ENCODE results near the gene ISG15. TPM values are rescaled to one million over a fixed set of nuclear protein-coding genes. Genes with fewer than 3 reads are reported as not detected.

ISG15 gene
- total and polyA plus RNA-seq, 2 experiments from 2014 or later, result 73.4 to 110 TPM

DNA sequence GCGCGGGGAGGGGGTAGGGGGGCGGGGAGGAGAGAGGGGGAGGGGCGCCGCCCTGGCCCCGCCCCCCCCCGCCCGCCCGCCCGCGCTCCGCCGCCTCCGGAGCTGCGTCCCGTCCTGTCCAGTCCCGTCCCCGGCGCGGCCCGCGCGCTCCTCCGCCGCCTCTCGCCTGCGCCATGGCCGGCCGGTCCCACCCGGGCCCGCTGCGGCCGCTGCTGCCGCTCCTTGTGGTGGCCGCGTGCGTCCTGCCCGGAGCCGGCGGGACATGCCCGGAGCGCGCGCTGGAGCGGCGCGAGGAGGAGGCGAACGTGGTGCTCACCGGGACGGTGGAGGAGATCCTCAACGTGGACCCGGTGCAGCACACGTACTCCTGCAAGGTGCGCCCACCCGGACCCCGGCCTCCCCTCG lies 6.7 kb downstream of the ISG15 start, which contains the start of gene AGRN:
TSS of gene AGRN (plus strand) at position 121 of the 405 bp plus-strand sequence. CDS start at position 174, 53 bp downstream.
- peak in 1 of 2 donors; percentile 69 for DNase-seq (ENCODE audit: low read depth in 1 of 2, low spot score in 1 of 2)
- peak within 1 kb of the TSS; percentile 98 for H3K27ac ChIP-seq
- H3K4me1 ChIP-seq (ENCODE audit: low read depth), result peaks cover 8% of the 10 kb centered on the region
- H3K27me3 ChIP-seq, result no peaks in the 10 kb centered on the region
- H3K36me3 ChIP-seq, result no peaks in the 10 kb centered on the region
- peak within 1 kb of the TSS; percentile 93 for H3K4me3 ChIP-seq
- TF ChIP-seq CTCF (IDR thresholded peaks at IDR 0.05; ENCODE audit: low read depth, low read length), result no peak
- no peaks in the 10 kb centered on the region for H3K9me3 ChIP-seq (ENCODE audit: low read depth)

DNA sequence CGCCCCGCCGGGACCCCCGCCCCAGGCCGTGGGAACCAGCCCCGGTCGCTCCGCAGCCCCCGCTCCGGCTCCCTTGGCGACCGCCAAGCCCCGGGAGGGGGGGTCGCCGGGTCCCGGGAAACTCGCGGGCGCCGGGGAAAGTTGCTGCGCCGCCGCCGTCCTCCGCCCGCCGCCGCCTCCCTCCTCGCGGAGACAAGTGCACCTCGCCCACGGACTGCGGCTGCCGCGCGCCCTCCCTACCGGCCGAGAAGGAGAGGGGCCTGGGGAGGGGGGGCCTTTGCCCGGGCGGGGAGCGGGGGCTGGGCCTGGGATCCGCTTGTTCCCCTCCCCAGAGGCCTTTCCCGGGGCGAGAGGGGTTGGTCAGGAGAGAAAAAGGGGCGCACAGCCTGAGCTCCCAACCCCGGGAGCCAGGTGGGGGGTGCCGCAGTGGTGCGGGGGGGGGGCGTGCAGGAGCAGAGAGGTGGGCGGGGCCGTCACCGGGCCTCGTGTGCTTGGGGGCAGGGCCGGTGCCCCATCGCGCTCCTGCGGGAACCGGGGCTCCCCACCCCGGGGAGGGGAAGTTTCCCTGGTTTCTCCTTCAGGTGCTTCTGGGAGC lies 7.2 kb downstream of the ISG15 start:
- H3K27ac ChIP-seq, result peak overlapping the region; percentile 98

GRCh38 chr1:1021010-1021919 lies 8.0 kb downstream of the ISG15 start:
- Histone ChIP-seq H3K27ac (no peak overlapping the region), H3K4me3 (peak overlapping the region; percentile 93), H3K27me3 (no peaks in the 10 kb centered on the region), H3K36me3 (no peaks in the 10 kb centered on the region), H3K4me1 (ENCODE audit: low read depth) (peaks cover 8% of the 10 kb centered on the region), H3K9me3 (ENCODE audit: low read depth) (no peaks in the 10 kb centered on the region)
- DNase-seq (ENCODE audit: low read depth in 1 of 2, low spot score in 1 of 2), result peak in 1 of 2 donors; percentile 76
- TF ChIP-seq CTCF (IDR thresholded peaks at IDR 0.05; ENCODE audit: low read depth, low read length), result no peak

More for the DNA sequence above, 7.2 kb downstream of the ISG15 start:
- H3K36me3 ChIP-seq, result no peaks in the 10 kb centered on the region
- peak in 1 of 2 donors; percentile 42 for DNase-seq (ENCODE audit: low read depth in 1 of 2, low spot score in 1 of 2)
- no peaks in the 10 kb centered on the region for H3K9me3 ChIP-seq (ENCODE audit: low read depth)
- peak overlapping the region; percentile 93 for H3K4me3 ChIP-seq
- TF ChIP-seq CTCF (IDR thresholded peaks at IDR 0.05; ENCODE audit: low read depth, low read length), result no peak
- no peaks in the 10 kb centered on the region for H3K27me3 ChIP-seq
- peaks cover 8% of the 10 kb centered on the region for H3K4me1 ChIP-seq (ENCODE audit: low read depth)

DNA sequence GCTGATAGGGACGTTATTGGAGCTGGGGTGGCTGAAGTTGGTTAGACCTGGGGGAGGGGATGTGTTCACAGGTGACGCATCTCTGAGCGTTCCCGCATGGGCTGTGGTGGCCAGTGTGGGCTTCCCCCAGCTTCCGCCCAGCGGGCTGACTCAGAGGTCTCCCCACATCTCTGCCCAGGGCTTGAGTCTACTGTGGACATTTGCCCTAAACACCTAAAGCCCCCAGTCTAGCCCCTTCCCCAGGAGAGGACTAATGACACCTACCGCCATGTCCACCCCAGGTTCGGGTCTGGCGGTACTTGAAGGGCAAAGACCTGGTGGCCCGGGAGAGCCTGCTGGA lies 8.6 kb downstream of the ISG15 start:
- Histone ChIP-seq H3K9me3 (ENCODE audit: low read depth) (no peaks in the 10 kb centered on the region), H3K4me3 (no peak overlapping the region), H3K27ac (no peak overlapping the region), H3K4me1 (ENCODE audit: low read depth) (peaks cover 8% of the 10 kb centered on the region), H3K27me3 (no peaks in the 10 kb centered on the region), H3K36me3 (no peaks in the 10 kb centered on the region)
- no peak for TF ChIP-seq CTCF (IDR thresholded peaks at IDR 0.05; ENCODE audit: low read depth, low read length)
- DNase-seq (ENCODE audit: low read depth in 1 of 2, low spot score in 1 of 2), result no peak

DNA sequence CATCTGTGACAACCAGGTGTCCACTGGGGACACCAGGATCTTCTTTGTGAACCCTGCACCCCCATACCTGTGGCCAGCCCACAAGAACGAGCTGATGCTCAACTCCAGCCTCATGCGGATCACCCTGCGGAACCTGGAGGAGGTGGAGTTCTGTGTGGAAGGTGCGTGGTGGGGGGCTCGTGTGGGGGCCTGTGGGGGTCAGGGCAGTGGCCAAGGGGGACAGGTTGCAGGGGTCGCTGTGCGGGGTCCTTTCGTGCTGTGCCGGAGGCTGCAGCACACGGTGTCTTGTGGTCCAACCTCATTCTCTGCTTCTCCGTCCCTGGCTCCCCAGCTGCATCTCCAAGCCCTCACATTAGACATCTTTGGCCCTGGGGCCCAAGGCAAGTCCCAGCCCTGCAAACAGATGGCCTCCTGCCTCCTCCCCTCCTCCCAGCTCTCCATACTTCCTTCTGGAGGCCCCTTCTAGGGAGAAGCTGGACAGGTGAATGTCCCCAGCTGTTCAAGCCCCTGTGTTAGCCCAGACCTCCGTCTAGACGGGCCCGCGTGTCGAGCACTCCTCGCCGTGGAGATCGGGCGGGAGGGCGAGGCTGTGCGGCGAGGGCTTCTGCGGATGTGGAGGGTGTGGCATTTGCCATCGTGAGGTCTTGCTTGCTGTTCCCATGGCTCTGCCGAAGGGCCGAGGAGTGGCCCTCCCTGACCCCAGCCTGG lies 9.2 kb downstream of the ISG15 start:
- no peak for DNase-seq (ENCODE audit: low read depth in 1 of 2, low spot score in 1 of 2)
- Histone ChIP-seq H3K4me3 (no peak overlapping the region), H3K9me3 (ENCODE audit: low read depth) (no peaks in the 10 kb centered on the region), H3K27me3 (no peaks in the 10 kb centered on the region), H3K27ac (no peak overlapping the region), H3K36me3 (no peaks in the 10 kb centered on the region), H3K4me1 (ENCODE audit: low read depth) (peaks cover 8% of the 10 kb centered on the region)
- no peak for TF ChIP-seq CTCF (IDR thresholded peaks at IDR 0.05; ENCODE audit: low read depth, low read length)
